GOT3 (cell line): Measurements from ENCODE around the gene SUPT3H.
"Not testable (repeated sequence)": the region's sequence is repeated elsewhere in the genome, so short reads cannot be mapped to it uniquely, and the experiment has no call there.

Source experiments
- DNase-seq: peaks from one replicate; lab custom pipeline; 2025; ENCODE audit warnings: mixed read lengths; lab: John Stamatoyannopoulos, UW

The SUPT3H gene

DNA sequence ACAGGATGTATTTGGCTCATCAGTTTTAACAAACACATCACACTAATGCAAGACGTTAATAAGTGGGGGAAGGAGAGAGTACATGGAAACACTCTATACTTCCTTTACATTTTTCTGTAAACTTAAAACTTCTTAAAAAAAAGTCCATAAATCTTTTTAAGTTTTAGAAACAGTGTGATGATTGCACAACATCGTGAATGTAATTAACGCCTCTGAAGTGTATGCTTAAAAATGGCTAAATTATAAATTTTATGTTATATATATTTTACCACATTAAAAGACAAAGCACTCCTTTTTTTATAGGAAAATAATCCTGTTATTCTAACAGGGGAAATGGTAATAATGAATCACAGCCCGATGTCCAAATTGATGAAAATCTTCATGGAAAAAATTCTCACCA, 193.7 kb downstream of the SUPT3H start:
- no peak for DNase-seq

DNA sequence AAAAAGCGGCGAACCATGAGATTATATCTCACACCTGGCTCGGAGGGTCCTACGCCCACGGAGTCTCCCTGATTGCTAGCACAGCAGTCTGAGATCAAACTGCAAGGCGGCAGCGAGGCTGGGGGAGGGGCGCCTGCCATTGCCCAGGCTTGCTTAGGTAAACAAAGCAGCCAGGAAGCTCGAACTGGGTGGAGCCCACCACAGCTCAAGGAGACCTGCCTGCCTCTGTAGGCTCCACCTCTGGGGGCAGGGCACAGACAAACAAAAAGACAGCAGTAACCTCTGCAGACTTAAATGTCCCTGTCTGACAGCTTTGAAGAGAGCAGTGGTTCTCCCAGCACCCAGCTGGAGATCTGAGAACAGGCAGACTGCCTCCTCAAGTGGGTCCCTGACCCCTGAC, 201.4 kb downstream of the SUPT3H start:
- DNase-seq, result not testable (repeated sequence)

DNA sequence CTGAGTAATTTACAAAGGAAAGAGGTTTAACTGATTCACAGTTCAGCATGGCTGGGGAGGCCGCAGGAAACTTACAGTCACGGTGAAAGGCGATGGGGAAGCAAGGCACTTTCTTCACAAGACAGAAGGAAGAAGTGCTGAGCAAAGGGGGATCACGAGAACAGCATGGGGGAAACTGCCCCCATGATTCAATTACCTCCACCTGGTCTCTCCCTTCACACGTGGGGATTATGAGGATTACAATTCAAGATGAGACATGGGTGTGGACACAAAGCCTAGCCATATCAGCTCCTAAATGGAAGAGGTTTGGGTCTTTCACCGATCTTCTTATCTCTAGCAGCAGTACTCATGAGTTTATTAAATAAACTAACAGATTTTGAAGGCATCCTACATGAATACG, 202.5 kb downstream of the SUPT3H start:
- DNase-seq, result no peak

DNA sequence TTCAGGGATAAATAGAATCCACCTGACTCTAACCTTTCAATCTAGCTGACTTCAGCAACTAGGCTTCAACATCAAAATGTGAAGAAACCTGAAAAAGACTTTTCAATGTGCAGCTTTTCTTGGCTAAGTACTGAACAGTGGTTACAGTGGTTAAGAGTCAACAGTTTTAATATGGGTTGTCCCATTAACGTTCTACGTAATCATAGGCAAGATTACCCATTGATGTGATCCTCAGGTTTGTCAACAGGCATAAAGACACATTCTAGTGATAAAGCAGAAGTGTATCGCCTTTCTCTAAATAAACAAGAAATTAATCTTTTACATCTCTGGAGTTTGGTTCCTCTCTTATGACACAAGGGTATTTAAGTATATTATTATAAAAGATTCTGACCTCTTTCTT, 203.7 kb downstream of the SUPT3H start:
- DNase-seq, result no peak

DNA sequence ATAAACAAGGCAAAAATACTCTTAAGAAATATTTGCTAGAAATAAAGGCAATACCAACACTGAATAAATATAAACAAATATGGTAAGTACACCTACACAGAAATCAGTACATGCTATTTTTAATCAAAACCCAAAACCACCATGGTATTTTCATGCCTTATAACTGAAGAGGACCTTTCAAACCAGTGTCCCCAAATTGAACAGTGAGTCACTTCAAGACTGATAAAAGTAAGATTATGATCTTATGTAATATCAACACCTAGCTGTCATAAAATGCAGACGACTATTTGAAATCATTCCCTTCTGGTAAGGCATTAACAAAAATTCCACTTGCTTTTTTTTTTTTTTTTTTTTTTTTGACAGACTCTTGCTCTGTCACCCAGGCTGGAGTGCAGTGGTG, 206.4 kb downstream of the SUPT3H start:
- DNase-seq, result no peak

DNA sequence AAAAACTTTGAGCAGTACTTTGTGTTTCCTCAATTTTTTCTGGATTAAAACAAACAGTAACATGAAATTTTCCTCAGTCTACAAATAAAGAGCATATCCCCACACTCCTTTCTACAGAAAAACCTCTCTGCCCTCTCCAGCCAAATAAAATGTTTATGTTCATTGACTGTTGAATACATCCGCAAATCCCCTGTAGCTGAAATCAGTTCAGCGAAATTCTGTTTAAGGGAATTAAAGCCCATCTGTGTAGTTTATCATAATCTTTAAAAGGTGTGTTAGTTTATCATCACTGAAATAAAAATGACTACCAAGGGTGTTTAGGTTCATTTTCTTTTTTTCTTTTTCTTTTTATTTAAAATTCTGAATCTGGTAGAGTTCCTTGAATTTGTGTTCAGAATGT, 207.4 kb downstream of the SUPT3H start:
- DNase-seq, result no peak

DNA sequence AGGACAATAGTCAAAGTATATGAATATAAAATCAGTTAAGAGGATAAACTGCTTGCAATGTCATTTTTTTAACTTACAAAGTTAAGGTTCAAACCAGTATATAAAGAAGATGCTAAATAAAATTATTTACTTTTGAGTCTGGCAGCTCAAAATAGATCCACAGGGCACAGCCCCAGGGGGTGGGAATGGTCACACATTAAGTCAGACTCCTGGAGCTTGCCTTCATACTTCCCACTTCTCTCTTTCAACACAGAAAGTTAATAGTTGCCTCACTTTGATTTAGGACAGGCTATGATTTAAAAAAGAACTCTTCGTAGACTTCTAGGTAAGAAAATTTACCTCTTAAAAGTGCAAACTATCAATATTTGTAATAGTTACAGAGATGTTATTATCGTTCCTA, 207.9 kb downstream of the SUPT3H start:
- no peak for DNase-seq

DNA sequence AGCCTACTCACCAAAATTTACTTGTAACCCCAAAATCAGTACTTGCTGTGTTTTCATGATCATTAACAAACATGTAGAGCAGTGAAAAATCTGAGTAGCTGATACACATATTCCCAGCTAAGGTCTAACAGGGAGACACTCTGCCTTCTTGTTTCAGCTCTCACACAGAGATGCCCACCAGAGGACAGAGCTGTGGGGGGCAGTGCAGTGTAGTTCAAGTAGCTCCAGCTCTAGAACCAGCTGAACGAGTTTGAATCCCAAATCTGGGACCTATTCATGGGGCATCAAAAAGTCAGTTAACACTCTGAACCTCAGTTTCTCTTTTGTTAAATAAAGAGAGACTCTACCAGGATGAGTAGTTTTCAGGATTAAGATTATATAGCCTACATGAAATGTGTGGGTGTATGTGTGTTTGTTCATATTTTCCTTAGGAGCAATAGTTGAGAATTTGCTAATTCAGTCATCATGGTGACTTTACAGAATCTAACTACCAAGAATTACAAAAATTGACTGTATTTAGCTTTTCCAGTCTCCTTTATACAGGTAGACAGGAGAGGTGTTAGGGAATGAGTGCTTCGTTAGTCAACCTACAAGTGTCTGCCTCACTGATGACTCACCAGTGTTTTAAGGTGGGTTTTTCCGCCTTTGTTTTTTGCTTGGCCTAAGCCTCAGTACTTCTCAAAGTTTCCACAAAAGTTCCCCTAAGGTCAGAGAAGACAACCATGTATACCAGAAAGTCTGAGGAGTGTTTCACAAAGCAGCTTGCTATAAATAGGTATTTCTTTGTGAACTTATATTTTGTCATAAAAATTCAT, 213.6 kb downstream of the SUPT3H start:
- no peak for DNase-seq

DNA sequence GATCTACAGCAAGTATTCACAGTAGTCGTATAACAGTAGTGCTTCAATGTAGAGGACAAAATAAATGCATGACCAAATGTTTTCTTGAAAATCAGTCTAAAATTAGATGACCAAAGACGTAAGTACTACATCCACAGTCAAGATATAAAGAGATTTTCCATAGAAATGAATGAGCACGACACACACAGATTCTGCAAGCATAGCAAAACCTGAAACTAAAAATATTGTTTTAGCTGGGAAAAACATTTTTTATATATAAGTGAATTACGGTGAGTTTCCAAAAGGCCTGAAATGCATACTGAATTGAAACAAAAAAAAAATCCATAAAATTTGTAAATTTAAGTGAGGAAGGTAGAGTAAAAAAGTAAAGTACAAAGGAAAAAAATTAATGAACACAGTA, 217.4 kb downstream of the SUPT3H start:
- no peak for DNase-seq

DNA sequence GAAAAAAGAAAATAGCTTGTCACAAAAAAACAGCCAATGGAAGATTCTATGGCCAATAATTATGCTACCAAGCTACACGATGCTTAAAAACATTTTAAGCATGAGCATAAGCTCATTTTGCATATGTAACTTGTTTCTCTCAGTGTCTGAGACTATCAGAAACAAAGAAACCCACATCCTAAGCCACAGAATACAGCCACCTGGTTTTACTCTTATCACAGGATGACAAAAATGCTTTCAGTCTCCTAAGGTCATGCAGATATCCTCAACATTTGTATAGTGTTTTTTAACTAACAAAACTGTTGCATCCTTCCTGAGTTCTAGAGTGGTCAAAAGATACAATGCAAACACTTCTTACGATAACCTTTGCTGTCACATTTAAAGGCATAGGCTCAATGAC, 221.7 kb downstream of the SUPT3H start:
- no peak for DNase-seq

DNA sequence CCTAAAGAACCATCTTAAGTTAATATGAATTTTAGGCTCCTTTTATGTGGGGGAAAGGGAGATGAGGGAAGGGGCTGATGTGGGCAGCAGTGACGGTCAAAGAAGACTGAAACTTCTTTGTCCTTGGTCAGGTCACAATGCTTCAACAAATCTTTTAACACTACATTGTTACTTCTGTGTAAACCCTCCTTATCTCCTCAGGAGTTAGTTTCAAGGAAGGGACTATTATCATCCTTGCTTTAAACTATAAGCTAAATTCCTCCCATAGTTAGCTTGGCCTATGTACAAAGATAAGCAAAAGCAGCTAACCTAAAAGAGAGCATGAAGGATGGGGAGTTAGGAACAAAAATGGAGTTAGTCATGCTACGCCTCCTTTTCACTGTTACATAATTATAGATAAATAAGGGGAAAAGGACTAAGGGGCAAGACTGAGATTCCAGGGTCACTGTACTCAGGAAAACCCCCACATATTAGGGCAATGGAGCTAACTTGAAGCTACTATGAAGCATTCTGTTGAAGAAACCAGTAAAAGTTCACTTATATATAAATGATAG, 222.3 kb downstream of the SUPT3H start:
- no peak for DNase-seq

DNA sequence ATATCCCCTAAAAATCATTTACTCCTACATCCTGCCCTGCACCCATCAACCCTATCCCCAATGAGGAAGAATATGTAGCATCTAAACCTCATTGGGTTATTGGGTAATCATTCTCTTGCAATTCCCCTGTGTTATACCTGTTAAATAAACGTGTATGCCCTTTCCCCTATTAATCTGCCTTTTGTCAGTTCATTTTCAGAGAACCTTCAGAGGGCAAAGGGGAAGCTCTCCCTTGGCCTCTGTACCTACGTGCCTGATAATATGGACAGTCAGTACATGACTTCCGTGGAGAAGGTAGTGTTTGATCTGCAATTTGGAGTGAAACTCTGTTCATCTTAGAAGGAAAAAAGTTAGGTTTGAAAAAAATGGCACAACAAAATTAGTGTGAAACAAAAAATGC, 223.1 kb downstream of the SUPT3H start:
- DNase-seq, result no peak

DNA sequence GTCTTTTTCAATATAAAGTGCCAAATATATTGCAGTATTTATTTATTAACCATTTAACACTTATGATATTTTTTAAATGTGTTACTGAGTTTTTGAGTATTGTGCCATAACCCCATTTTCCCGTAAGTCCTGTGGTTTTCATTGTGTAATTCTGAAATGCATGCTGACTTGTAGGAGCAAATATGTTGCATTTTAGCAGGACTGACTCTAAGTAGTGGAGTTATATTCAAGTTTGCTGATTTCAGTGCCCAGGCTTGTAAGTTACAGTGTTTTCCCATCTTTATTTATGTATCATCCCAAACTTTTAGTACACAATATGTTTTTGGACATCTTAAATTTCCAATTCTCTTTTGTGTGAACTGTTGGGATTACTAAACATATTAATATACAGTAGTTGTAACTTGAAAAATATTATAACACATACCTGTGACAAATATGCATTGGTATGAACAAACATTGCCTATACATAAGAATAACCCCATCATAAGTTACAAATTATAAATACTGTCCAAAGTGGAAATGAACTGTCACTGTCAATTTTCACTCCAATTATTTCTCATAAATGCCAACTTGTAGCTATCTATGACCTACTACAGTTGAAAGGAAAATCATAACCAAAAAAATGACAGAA, 228.9 kb downstream of the SUPT3H start:
- DNase-seq, result no peak

DNA sequence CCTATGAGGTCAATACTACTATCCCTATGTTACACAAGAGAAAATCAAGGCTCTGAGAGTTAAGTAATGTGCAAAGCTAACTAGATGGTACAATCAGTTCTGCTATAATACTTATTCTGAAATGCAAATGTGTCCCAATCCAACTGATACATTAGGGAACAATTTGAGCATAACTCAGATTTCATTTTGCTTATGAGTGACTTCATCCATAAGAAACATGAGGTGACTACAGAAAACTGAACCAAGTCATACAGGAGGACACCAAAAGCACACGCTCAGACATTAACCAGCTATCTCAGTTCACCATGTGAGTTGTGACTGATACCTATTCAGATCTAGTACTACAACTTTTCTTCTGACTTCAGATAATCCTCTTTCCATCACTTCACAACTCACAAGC, 229.5 kb downstream of the SUPT3H start:
- no peak for DNase-seq

DNA sequence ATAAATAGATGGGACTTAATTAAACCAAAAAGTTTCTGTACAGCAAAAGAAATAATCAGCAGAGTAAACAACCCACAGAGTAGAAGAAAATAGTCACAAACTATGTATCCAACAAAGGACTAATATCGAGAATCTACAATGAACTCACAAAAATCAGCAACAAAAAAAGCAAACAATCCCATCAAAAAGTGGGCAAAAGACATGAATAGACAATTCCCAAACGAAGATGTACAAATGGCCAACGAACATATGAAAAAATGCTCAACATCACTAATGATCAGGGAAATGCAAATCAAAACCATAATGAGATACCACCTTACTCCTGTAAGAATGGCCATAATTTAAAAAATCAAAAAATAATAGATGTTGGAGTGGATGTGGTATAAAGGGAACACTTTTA, 232.1 kb downstream of the SUPT3H start:
- DNase-seq, result not testable (repeated sequence)

DNA sequence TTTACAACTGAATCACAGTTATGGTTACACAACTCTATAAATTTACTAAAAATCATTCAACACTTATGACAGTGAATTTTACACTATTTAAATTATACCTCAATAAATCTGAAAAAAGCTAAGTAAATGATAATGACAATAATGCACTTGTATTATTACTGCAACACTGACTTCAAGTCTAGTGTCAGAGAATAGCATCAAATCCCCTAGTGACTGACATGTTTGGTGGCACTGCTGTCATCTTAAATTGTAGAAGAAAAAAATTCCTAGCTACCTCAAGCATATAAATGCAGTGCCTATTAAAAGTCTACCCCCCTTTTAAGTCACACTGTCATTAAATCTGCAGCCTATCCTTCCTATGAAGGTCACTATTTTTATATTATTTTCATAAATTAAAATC, 239.0 kb downstream of the SUPT3H start:
- no peak for DNase-seq

DNA sequence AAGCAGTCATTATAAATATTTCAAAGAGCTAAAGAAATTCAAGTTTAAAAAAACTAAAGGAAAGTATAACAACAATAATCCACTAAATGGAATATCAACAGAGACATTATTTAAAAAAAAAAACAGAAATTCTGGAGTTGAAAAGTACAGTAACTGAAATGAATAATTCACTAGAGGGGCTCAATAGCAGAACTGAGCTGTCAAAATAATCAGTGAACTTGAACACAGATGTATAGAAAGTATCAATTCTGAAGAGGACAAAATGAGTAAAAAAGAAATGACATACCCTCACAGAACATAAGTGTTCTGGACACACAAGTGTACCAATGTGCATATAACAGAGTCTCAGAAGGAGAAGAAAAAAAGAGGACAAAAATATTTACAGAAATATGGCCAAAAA, 241.2 kb downstream of the SUPT3H start:
- no peak for DNase-seq

DNA sequence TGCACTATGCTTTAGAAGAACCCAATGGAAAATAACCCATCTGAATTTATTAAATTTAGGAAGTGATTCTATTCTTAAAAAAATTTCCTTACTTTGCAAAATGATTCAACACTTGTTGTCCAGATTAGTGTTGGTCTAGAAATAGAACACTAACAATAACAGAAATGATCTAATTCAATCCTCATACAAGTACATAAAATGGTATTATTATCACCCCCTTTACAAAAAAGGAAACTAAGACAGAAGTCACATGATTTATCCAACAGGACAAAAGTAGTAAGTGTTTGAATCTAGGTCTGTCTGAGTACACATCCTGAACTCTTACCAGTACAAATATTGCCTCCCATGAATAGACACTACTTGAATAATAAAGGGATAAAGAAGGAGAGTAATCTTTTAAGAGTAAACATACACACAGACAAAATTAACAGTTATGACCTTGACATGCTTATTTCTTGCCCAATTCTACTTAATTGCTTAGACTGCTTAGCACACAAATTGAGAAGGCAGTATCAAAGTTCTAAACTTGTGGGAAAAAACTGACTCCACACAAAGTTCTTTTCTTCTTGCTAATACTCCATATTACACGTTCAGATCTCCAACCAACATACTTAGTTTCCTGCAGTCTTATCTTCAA, 245.0 kb downstream of the SUPT3H start:
- no peak for DNase-seq

DNA sequence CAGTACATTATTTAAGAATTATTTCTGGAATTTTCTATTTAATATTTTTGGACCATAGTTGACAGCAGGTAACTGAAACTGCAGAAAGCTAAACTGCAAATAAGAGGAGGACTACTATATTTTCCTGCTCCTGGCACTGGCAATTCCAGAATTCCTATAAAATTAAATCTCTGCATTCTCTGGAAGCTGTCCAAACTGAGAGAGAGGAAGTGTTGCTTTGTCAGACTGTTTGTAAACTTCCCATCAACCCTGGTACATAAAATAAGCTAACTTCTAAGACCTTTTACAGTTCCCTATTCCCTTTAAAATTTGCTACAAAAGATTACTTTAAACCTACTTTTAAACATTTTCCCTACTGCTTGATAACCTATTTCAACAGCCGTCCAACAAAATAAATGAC, 245.7 kb downstream of the SUPT3H start:
- DNase-seq, result no peak

DNA sequence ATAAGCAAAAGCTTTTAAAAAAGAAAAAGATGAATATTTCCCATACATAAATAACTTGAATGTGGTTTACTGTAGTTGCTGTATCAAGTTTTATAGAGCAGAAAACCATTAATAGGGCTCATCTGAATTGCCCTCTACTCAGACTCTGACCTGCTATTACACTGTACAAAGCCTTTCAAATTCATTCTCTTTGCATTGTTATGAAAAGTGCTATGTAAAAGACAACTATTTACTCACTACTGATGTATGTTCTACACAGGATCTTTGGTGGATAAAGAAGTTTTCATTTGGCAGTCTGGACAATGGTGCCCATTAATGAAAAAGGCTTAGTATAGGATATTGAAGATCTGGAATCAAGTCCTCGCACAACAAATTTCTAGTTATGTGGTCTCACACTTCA, 248.7 kb downstream of the SUPT3H start:
- no peak for DNase-seq

DNA sequence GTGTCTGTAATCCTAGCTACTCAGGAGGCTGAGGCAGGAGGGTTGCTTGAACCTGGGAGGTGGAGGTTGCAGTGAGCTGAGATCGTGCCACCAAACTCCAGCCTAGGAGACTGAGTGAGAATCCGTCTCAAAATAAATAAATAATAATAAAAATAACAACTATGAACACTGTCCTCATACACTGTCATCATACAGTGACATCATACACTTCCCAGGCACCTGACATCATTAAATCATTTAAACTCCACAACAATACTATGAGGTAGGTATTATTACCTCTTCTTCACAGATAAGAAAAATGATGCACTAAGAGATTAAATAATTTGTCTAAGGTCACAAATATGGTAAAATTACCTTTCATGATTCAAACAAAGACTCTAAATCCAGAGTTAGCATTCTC, 250.5 kb downstream of the SUPT3H start:
- no peak for DNase-seq

DNA sequence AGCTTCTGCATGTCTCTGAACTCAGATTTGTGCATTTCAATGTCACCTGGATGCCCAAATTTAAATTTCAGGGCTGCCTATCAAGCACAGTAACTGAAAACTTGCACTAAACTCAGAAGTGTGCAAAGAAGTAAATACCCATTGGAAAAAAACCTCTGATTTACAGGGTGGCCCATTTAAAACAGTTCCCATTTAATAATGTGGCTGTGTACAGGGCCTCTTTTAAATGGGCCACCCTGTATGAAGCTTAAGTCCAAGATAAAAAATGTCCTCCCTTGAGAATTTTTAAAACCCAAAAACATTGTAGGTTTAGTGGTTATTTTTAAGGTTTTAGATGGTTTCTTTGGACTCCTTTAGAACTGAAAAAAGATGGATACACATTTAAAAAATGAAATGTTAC, 251.7 kb downstream of the SUPT3H start:
- no peak for DNase-seq

DNA sequence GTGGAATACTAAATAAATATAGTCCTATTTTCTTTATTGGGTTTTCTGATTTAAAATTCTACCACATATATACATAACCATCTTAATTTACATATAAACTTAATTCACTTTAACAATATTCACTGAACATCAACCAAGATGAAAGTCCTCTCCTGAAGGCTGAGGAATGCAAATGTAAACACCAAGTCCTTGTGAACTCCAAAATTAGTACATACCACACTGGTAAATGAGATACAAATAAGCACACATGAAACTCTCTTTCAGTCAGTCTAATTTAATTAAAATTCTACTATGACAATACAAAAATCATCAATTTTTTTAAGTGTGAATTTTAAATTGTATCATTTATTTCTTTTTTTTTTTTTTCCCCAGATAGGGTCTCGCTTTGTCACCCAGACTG, 254.7 kb downstream of the SUPT3H start:
- no peak for DNase-seq
